Germinal center (tissue), 1 donor: Measurements from ENCODE around the gene GNAZ.

ENCODE experiments used
- DNase-seq: peaks from one replicate; pipeline ENCODE4 v3.0.0; 2012; ENCODE audit warnings: mixed read lengths, low spot score

Gene GNAZ

GRCh38 chr22:23155831-23156230 lies 85.5 kb downstream of the GNAZ start:
- DNase-seq: no peak

GRCh38 chr22:23156286-23156685 lies 86.0 kb downstream of the GNAZ start:
- DNase-seq: no peak

DNA sequence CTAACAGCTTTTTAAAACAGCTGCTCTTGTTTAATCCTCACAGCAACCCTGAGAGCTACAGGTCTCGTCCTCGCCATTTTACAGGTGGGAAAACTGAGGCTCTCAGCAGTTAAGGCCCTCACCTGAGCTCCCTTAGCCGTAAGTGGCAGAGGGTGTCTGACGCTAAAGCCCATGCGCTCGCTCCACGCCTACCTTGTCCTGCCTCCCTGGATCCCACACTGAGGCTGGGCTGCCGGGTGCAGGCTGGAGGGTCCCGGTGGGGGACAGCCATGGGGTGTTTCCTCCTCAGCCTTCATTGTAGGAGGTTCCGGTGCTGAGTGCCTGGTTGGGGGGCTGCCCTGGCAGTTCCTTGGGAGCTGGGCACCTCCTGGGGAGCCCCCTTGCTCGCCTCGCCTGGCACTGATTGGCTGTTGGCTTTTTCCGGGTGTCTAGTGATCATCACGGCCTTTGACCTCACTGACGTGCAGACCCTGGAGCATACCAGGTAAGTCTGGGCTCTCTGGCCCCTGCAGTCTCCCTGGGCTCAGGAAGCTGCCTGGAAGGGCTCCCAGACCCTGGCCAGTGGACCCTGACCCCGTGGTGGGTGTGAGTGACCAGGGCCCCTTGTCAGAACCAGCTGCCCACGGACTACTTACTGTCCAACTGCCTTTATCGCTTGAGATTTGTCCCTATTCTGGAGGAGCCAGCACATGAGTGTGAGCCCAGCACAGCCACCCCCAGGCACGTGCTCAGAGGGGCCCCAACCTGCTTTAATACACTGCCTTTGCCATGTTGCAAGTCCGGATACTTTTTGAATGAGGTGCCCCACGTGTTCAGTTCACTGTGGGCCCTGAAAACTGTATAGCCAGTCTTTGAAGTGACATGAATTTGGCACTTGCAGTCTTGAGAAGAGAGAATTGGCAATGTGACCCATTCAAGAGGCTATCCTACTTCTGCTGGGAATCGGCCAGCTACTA lies 87.5 kb downstream of the GNAZ start:
- no peak for DNase-seq

DNA sequence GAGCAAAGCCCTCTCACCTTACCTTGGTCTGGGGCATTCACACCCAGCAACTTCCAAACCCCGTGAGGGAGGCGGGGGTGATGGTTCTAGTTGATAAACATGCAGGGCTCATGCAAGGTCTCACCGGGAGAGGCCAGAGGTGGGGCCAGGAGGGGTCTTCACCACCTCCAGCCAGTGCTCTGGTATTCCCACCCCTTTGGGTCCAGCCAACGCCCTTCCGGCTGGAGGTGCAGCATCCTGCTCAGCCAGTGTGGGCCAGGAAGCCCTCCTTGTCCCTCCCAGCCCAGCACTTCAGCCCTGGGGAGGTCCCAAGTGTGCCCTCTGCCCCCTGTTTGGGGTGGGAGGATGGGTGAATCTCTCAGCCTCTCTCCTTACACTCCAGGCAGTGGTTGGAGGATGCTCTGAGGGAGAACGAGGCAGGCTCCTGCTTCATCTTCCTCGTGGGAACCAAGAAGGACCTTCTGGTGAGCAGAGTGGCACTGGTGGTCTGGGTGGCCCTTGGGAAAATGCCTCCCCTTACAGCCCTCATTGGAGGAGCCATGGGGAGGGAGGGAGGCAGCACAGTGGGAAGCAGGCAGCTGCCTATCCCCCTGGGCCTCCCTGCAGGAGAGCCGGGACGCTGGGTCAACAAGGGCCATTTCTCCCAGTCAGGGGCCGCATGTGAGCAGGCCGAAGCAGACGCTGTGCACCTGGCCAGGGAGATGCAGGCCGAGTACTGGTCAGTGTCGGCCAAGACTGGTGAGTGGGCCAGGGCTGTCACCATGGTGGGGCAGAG lies 88.4 kb downstream of the GNAZ start:
- no peak for DNase-seq

GRCh38 chr22:23159291-23159630 lies 88.9 kb downstream of the GNAZ start:
- no peak for DNase-seq

- no peak for DNase-seq
Observed at GRCh38 chr22:23161029-23161428, 90.7 kb downstream of the GNAZ start.

GRCh38 chr22:23161574-23161973 lies 91.3 kb downstream of the GNAZ start:
- no peak for DNase-seq

GRCh38 chr22:23163665-23164064 lies 93.3 kb downstream of the GNAZ start:
- no peak for DNase-seq

DNA sequence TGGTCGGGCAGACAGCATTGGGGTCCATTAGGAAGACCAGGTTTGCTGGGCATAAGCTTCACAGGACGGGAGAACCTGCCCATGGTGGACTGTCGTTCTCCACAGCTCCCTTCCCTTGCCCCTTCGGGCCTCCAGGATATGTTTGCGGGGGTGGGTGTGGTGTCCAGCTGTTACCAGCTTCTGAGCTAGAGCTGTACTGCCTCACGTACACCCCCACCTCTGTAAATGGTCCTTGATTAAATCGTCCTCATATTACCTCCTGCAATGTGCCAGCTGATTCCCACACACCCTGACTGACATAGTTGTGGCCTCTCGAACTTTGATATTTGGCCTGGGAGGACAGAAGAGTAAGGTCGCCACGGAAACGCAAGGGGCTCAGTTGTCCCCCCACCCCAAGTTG lies 93.8 kb downstream of the GNAZ start:
- no peak for DNase-seq

DNA sequence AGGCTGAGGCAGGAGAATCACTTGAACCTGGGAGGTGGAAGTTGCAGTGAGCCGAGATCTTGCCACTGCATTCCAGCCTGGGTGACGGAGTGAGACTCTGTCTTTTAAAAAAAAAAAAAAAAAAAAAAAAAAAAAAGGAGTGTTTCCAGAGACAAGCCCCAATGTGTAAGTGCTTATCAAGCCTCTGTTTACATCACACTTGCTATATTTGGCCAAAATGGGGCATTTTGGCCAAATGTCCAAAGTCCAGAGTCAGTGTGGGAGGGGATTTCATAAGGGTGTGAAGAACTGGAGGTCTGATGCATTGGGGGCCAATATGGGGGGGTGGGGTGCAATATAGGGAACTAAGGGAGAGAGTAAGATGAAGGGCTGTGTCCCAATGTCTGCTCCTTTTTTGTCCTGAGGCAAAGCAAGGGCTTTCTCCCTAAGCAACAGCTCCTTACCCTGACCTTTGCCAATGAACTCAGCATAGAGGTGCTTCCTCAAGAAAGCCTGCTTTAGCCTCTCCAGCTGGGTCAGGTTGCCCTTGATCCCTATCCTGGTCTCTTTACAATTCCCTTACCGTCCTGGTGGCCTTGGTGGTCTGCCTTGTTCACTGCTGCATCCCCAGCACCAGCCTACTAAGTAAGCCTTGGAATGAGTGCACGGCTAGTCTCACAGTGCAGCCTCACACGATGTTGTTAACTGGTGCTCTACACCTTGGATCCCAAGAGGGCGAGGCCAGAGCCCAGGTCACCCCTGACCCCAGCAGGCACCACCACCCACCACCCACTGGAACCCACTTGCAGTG lies 95.9 kb downstream of the GNAZ start:
- no peak for DNase-seq

DNA sequence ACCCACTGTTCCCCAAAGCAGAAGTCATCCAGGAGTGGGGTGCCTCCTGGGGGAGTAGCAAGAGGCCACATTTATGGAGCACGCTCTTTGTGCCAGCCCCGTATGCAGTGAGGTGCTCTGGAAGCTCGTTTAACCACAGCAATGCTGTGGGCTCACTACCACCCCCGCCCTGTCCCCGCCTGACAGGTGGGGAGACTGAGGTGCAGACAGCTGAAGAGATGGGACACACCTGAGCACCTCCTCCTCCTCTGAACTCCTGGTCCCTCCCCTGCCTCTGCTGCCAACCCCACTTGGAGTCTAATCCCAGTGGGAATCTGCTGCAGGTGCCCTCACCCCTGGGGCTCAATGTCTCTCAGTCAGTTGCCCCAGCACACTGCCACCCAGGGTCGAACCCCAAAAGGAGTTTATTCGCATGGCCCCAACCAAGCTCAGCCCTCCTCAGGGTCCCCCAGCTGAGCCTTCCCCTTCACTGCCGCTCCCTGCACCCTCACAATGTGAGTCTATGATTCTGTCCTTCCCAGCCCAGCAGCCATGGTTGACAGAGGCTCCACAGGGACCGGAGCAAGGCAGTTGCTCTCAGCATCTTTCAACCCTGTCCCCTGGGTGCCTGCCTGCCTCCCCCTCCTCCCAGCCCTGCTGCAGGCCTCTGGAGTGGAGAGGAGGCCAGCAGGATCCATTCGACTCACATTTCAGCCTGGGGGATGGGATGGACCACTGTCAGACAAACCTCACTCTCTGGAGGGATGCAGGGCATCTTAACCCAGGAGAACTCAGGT lies 96.7 kb downstream of the GNAZ start:
- DNase-seq: no peak

GRCh38 chr22:23168391-23169042 lies 98.2 kb downstream of the GNAZ start:
- DNase-seq: no peak

DNA sequence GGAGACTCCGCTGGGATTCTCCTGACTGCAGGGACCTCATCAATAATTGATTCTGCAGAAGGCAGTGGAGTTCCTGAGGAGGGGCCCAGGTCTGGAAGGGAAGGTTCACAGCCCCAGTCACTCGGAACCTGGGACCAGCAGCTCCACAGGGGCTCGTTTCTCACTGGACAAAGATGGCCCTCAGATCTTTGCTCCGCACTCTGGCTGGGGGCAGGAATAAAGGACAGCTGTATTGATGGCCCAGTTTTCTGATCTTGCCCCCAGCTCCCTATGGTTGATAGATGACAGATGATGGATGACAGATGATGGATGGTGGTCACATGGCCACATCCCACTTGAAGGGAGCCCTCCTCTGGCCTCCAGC lies 98.7 kb downstream of the GNAZ start:
- no peak for DNase-seq
